ENCODE results near the gene ZFHX2. TPM values are rescaled to one million over a fixed set of nuclear protein-coding genes. Genes with fewer than 3 reads are reported as not detected.

The ZFHX2 gene
- 0.57 and 0.65 TPM in 2 replicates for total RNA-seq

DNA sequence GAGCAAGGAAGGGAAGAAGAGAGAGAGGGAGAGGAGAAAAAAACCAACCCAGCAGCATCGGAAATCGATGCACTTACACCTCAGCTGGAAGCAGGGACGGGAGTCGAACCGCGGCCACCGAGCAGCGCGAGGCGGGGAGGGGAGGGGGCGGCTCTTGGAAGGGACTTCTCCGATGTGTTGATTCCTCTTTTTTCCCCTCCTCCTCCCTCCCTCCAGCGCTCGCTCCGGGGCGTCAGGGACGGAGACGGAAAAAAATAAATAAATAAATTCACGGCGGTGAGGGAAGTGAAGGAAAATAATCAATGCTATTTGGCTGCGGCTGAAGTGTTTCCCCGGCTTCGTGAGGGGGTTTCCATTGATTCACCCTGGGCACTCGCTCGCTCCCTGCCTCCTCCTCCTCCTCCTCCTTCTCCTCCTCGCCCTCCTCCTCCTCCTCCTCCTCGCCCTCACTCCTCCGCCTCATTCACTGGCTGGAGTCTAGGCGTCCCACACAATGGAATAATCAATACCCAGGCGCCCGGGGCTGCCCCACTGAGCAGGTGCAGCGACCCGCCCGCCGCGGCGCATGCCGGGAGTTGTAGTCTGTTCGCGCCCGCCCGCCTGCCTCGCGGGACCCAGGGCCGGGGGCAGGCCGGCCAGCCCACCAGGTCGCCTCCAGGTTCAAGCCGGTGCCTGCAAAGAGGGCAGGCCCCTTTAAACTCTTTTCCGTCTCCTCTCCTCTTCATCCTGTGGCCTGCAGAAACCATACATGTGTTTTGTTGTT lies at the start of gene ZFHX2:
Gene ZFHX2 (minus strand): TSS at position 500 of the 763 bp plus-strand sequence. CDS start 16,440 bp downstream, outside the sequence.

DNA sequence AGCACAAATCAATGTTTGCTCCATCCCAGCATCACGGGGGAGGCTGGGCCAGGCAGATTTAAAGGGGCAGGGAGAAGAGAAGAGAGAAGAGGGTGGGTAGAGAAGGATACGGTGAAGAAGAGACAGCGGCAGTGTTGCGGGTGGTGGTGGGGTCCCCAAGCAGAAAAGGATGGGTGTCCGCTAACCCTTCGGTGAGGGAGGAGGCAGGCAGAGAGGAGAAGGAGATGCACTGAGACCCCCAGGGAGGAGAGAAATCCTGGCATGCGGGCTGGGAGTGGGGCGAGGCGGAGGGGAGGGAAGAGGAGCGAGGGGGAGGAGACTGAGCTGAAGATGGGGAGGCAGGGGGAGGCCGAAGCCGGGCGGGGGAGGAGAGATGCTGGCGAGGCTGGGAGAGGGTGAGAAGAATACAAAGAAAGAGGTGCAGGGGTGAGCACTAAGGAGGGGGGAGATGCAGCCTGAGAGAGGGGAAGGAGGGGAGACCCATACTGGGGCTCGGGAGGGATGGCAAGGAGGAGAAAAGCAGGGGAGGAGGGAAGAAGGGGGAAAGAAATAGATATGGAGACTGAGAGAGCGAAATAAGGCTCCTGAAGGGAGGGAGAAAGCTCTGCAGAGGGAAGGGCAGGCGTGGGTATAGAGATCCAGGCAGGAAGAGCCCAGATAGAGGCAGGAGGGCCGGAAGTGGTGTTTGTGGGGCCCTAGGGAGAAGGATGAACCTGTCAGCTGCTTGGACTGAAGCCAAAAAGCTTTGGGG lies 27.2 kb upstream of the ZFHX2 start, which contains the start of gene JPH4:
Gene JPH4 (minus strand): TSS at position 231 of the 751 bp plus-strand sequence. CDS start 1,337 bp downstream, outside the sequence.

DNA sequence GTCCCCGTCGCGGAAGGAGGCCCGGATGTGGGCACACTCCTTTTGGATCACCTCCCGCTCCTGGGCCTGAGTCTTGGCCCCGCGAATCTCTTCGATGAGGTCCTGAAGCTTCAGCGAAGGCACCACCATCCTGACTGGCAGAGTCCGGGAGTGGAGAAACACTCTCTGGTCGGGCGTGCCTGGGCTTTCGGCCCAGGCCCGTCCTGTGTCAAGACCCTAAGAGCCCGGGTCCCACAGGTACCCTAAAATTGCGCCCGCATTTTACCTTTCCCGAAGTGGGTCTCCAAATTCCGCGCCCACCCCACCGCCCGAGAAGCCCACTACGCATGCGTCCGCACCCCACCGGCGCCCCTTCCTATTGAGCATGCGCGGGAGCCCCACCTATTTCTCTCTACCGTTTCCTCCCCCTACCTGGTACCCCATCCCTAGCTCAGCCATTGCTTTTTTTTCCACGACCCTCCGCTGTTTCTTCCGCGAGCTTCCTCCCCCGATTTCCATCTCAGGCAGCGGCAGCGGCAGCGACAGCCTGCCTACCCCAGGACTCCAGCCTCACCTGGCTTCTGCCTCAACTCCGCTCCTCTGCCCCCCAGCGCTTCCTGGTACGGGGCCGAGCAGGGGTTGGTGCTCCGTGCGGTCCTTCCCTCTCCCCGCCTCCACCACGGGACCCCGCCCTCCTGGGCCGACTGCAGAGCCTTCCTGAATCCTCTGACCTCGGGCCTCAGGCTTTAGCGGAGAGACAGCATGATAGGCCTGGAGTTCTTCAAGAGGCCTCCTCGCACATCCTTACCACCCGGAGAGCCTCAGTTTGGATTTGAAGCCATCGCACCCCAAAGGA lies 15.8 kb upstream of the ZFHX2 start, which contains the start of gene AP1G2:
Gene AP1G2 (minus strand): TSS at position 606 of the 835 bp plus-strand sequence. CDS start 477 bp downstream, at position 129.

DNA sequence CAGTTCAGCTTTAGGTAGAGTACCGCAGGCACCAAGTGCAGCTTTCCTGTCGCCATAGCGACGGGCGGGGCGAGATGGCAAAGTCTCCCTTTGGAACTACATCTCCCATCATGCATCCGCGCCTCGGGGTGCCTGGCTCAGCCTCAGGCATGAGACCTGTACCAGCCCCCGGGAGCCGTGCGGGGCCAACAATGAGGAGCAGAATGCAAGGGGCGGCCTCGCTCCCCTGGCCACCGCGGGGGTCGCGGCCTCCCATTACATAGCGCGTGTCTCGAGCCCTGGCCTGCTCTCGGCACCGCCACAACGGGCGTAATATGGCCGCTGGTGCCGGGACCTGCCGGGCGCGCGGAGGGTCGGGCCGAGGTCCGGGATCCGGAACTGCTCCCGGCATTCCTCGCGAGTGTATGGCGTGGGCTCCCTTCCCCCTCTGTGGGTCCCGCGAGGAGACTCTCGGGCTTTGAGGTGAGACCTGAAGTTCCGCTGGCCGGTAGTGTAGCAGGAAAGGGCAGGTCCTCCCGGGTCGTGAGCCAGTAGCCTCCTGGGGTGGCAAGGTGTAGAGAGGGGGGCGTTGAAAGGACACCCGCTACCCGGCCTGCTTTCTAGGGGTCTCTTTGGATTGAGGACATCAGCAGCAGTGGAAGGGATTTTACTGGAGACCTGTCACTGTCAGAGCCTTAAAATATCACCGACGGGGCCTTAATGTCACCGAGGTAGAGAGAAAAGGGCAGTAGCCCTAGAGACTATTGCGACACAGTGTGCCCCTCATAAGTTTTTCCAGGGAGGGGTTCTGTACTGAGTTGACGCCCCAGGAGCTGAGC lies 4.5 kb upstream of the ZFHX2 start, which contains the start of gene THTPA:
Gene THTPA (plus strand): TSS at position 390 of the 818 bp plus-strand sequence. CDS start 487 bp downstream, outside the sequence.

Other genes starting within 250 kb of the ZFHX2 start
- 5.3 and 5.6 TPM in 2 replicates for gene PPP1R3E, start 248.9 kb downstream of the ZFHX2 start, total RNA-seq
- gene BCL2L2, start 244.9 kb downstream of the ZFHX2 start, total RNA-seq = 18.3 and 24.6 TPM in 2 replicates
- gene PABPN1, start 230.3 kb downstream of the ZFHX2 start, total RNA-seq = 54.5 and 74.8 TPM in 2 replicates
- gene SLC22A17, start 198.9 kb downstream of the ZFHX2 start, total RNA-seq = 0.76 and 1.6 TPM in 2 replicates
- gene EFS, start 186.6 kb downstream of the ZFHX2 start, total RNA-seq = not detected in 2 replicates
- gene IL25, start 179.0 kb downstream of the ZFHX2 start, total RNA-seq = not detected in 2 replicates
- gene CMTM5, start 174.7 kb downstream of the ZFHX2 start, total RNA-seq = not detected in 2 replicates
- gene MYH6, start 143.5 kb downstream of the ZFHX2 start, total RNA-seq = not detected in 2 replicates
- gene MYH7, start 116.1 kb downstream of the ZFHX2 start, total RNA-seq = not detected in 2 replicates
- 29.4 and 42.5 TPM in 2 replicates for gene NGDN, start 82.1 kb downstream of the ZFHX2 start, total RNA-seq
- 14.6 and 19.9 TPM in 2 replicates for gene THTPA, start 4.5 kb upstream of the ZFHX2 start, total RNA-seq
- 18.6 and 19.6 TPM in 2 replicates for gene AP1G2, start 16.0 kb upstream of the ZFHX2 start, total RNA-seq
- not detected in 2 replicates for gene JPH4, start 27.0 kb upstream of the ZFHX2 start, total RNA-seq
- gene DHRS2, start 84.6 kb upstream of the ZFHX2 start, total RNA-seq = 0.38 TPM in 1 of 2 replicates, not detected in the other